Gastroesophageal sphincter (tissue), 4 donors: ENCODE results near the gene BTRC. TPM values are rescaled to one million over a fixed set of nuclear protein-coding genes. Genes with fewer than 3 reads are reported as not detected.
"Not testable (repeated sequence)": the region's sequence is repeated elsewhere in the genome, so short reads cannot be mapped to it uniquely, and the experiment has no call there.

Source experiments
- ATAC-seq: fragments of 150-250 bp; one replicate; pipeline ENCODE4 v1.9.1; 2016; ENCODE audit warnings: mild to moderate bottlenecking, moderate library complexity
- H3K27ac ChIP-seq, 4 donors: fragments of 200-600 bp; sonication (generic) in 3 of 4; 1 replicate in 3 of 4; 2 replicates in 1 of 4; pipeline ENCODE4 v1.5.1; 2016 to 2019
- H3K27me3 ChIP-seq: fragments of 200-600 bp; sonication (generic); one replicate; pipeline ENCODE4 v1.5.1; 2019
- H3K36me3 ChIP-seq, 2 donors: fragments of 200-600 bp; sonication (generic); one replicate each; pipeline ENCODE4 v1.5.1; 2019; ENCODE audit warnings: control low read depth in 1 of 2
- H3K4me1 ChIP-seq, 3 donors: fragments of 200-600 bp; sonication (generic); 1 replicate in 2 of 3; 2 replicates in 1 of 3; pipeline ENCODE4 v1.5.1; 2016 to 2019; ENCODE audit warnings: control low read depth in 2 of 3
- H3K4me3 ChIP-seq, 2 donors: fragments of 200-600 bp; sonication (generic); one replicate each; pipeline ENCODE4 v1.5.1; 2019; ENCODE audit warnings: mild to moderate bottlenecking in 1 of 2, moderate library complexity in 1 of 2
- H3K9me3 ChIP-seq, 3 donors: fragments of 200-600 bp; sonication (generic); one replicate each; pipeline ENCODE4 v1.5.1; 2017 to 2019; ENCODE audit warnings: control low read depth in 2 of 3
- EP300 ChIP-seq: sonication (generic); formaldehyde crosslinking; IDR thresholded peaks from one replicate; pipeline ENCODE4 v1.6.1; 2017; ENCODE audit warnings: antibody characterized with exemption, mild to moderate bottlenecking
- POLR2A ChIP-seq, 2 donors: fragments of 450-650 bp; IDR thresholded peaks; one replicate each; pipeline ENCODE4 v1.6.1; 2017; ENCODE audit warnings: antibody characterized with exemption in 2 of 2, mild to moderate bottlenecking in 2 of 2, moderate library complexity in 1 of 2
- POLR2AphosphoS5 ChIP-seq: sonication (generic); formaldehyde crosslinking; IDR thresholded peaks from one replicate; pipeline ENCODE4 v1.6.1; 2017; ENCODE audit warnings: antibody characterized with exemption
- WGBS, 2 donors: methylation state at CpG; one replicate each; pipeline ENCODE4 v1.1.5; 2018; ENCODE audit warnings: low coverage in 1 of 2; 5-methylcytosine and 5-hydroxymethylcytosine counted together
- total RNA-seq, 4 donors: library from RNA; depleted of rRNA; stranded (reverse); fragments of >200 nt; gene quantifications; one replicate each; pipeline ENCODE4 v1.1.0, GENCODE V29; 2016
- TF ChIP-seq, protein P1 (sequence below), 4 experiments: fragments of 200-600 bp in 2 of 4; fragments of 450-650 bp in 2 of 4; sonication (generic) in 1 of 4; IDR thresholded peaks; one replicate each; pipeline ENCODE4 v1.5.1; 2017 to 2019; ENCODE audit warnings: antibody characterized with exemption in 4 of 4, mild to moderate bottlenecking in 2 of 4, moderate library complexity in 2 of 4

Gene BTRC
- total RNA-seq, 4 donors from 2014 or later: 9.0 to 15.6 (median 14.1) TPM

DNA sequence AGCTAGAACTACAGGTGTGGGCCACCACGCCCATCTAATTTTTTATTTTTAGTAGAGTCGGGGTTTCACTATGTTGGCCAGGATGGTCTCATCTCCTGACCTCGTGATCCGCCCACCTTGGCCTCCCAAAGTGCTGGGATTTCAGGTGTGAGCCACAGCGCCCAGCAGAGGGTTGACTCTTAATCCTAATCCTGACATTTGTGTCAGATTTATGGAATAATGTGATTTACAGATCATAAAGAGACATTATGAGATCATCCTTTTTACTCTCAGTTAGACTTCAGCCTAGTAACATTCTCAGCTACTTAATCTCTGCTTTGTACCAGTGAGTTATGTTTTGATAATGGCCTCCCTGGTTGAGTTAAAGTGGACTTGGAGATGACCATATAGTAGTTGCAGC lies 2.2 kb downstream of the BTRC start:
- 86 to 88% methylated on average over 3 to 5 of the region's 5 CpGs for WGBS, 2 donors
- Histone ChIP-seq H3K9me3 (no peaks in the 10 kb centered on the region), H3K27ac (no peak overlapping the region), H3K27me3 (no peaks in the 10 kb centered on the region), H3K4me3 (no peak overlapping the region), H3K4me1 (peaks cover 0 to 37% (median 10%) of the 10 kb centered on the region in 3 donors), H3K36me3 (no peaks in the 10 kb centered on the region)
- no peak for TF ChIP-seq POLR2A (IDR thresholded peaks at IDR 0.05)
- no peak for TF ChIP-seq POLR2AphosphoS5
- TF ChIP-seq, protein P1, sequence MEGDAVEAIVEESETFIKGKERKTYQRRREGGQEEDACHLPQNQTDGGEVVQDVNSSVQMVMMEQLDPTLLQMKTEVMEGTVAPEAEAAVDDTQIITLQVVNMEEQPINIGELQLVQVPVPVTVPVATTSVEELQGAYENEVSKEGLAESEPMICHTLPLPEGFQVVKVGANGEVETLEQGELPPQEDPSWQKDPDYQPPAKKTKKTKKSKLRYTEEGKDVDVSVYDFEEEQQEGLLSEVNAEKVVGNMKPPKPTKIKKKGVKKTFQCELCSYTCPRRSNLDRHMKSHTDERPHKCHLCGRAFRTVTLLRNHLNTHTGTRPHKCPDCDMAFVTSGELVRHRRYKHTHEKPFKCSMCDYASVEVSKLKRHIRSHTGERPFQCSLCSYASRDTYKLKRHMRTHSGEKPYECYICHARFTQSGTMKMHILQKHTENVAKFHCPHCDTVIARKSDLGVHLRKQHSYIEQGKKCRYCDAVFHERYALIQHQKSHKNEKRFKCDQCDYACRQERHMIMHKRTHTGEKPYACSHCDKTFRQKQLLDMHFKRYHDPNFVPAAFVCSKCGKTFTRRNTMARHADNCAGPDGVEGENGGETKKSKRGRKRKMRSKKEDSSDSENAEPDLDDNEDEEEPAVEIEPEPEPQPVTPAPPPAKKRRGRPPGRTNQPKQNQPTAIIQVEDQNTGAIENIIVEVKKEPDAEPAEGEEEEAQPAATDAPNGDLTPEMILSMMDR (IDR thresholded peaks at IDR 0.05): no peak
- no peak for TF ChIP-seq EP300
- ATAC-seq: no peak

DNA sequence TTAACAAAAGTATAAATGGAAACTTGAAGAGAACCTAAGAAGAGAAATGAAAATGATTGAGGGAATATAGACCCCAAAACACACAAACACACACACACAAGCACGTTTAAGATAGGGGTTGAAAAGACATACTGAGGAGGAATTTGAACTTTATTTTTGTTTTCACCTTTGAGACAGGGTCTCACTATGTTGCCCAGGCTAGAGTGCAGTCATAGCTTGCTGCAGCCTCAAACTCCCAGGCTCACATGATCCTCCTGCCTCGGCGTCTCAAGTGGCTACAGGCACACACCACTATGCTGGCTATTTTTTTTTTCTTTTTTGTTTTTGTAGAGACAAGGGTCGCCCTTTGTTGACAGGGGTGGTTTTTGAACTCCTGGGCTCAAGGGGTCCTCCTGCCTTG lies 4.0 kb downstream of the BTRC start:
- no peaks in the 10 kb centered on the region for H3K27me3 ChIP-seq
- peaks cover 0 to 37% (median 10%) of the 10 kb centered on the region in 3 donors for H3K4me1 ChIP-seq
- H3K36me3 ChIP-seq: no peaks in the 10 kb centered on the region
- TF ChIP-seq POLR2A (IDR thresholded peaks at IDR 0.05) (no peak), EP300 (no peak)
- WGBS, 2 donors: 43 to 61% methylated on average over 1 to 4 of the region's 4 CpGs
- no peak overlapping the region for H3K27ac ChIP-seq
- ATAC-seq: no peak
- no peak overlapping the region for H3K4me3 ChIP-seq
- no peaks in the 10 kb centered on the region for H3K9me3 ChIP-seq

DNA sequence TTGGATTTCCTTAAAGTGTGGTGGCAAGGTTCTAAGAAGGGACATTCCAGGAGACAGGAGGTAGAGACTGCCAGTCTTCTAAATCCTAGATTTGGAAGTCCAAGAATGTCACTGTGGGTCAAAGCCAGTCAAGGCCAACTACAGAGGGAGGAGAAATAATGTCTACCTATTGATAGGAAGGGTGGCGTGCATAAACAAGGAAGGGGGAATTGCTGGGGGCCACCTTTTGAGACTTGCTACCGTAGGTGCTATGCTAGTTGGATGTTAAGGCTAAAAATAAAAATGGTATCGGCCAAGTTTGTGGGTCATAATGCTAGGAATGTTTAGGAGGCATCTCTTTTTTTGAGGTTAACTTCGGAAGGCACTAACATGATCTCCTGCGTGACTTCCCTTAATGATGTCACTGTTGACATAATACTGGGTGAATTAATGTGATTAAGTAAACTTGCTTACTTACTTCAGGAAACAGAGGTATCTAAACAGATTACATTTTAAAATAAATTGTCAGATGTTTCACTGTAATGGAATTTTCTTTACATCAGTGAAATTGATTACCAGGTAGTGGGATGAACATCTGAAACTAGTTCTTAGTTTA lies 4.8 kb downstream of the BTRC start:
- no peaks in the 10 kb centered on the region for H3K27me3 ChIP-seq
- H3K36me3 ChIP-seq: no peaks in the 10 kb centered on the region
- H3K9me3 ChIP-seq: no peaks in the 10 kb centered on the region
- ATAC-seq: no peak
- H3K4me3 ChIP-seq: no peak overlapping the region
- WGBS, 2 donors: 54 to 66% methylated on average over 5 of the region's 5 CpGs
- H3K4me1 ChIP-seq: peaks cover 0 to 32% (median 10%) of the 10 kb centered on the region in 3 donors
- H3K27ac ChIP-seq: no peak overlapping the region
- TF ChIP-seq, protein P1 (IDR thresholded peaks at IDR 0.05): no peak
- TF ChIP-seq POLR2AphosphoS5 (no peak), EP300 (no peak), POLR2A (IDR thresholded peaks at IDR 0.05) (no peak)

DNA sequence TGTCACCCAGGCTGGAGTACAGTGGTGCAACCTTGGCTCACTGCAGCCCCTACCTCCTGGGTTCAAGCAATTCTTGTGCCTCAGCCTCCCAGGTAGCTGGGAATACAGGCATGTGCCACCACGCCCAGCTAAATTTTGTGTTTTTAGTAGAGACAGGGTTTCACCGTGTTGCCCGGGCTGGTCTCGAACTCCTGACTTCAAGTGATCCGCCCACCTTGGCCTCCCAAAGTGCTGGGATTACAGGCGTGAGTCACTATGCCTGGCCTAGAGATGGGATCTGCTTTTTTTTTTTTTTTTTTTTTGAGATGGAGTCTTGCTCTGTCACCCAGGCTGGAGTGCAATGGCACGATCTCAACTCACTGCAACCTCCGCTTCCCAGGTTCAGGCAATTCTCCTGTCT lies 6.1 kb downstream of the BTRC start:
- not testable (repeated sequence) for H3K9me3 ChIP-seq, H3K36me3 ChIP-seq, H3K27me3 ChIP-seq, H3K27ac ChIP-seq, ATAC-seq, H3K4me3 ChIP-seq
- peaks cover 0 to 25% (median 6%) of the 10 kb centered on the region in 3 donors for H3K4me1 ChIP-seq
- 86 to 92% methylated on average over 1 to 6 of the region's 8 CpGs for WGBS, 2 donors

DNA sequence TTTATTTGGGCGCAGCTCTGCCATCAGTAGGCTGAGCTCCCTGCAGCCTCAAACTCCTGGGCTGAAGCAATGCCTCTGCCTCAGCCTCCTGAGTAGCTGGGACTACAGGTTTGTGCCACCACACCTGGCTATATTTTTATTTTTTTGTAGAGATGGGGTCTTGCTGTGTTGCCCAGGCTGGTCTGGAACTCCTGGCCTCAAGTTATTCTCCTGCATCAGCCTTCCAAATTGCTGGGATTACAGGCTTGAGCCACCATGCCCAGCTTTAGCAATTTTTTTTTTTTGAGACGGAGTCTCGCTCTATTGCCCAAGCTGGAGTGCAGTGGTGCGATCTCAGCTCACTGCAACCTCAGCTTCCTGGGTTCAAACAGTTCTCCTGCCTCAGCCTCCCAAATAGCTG lies 6.9 kb downstream of the BTRC start:
- H3K4me3 ChIP-seq, ATAC-seq, H3K27ac ChIP-seq, H3K36me3 ChIP-seq, H3K9me3 ChIP-seq, H3K27me3 ChIP-seq: not testable (repeated sequence)
- 97 to 100% methylated on average over 3 to 4 of the region's 4 CpGs for WGBS, 2 donors
- H3K4me1 ChIP-seq: peaks cover 0 to 18% (median 2%) of the 10 kb centered on the region in 3 donors

DNA sequence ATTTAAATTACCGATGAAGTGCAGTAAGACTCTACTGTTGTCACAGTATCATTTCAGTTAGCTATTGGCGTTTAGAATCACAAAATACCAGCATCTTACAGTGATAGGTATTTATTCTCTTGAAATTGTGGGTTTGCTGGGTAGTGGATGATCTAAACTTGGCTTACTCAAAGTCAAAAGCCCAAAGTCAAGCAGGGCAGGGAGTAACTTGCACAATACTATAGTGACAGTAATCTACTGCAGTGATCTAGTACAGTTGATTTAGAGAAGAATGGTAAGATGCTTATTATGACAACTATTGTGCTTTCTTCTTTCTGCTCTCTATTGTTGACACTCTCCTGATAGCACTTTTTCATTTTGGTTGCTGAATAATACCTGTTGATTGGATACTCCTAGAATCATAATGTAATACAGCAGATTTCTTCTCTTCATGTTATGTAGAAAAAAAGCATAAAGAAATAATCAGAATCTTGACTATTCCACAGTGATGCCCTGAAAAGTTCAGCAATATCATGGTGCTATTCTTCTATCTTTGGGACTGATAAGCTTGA lies 10.0 kb downstream of the BTRC start:
- H3K36me3 ChIP-seq: peaks cover 0 to 12% of the 10 kb centered on the region in 2 donors
- peaks cover 0 to 17% (median 0%) of the 10 kb centered on the region in 3 donors for H3K4me1 ChIP-seq
- H3K27ac ChIP-seq: no peak overlapping the region
- H3K9me3 ChIP-seq: no peaks in the 10 kb centered on the region
- H3K27me3 ChIP-seq: no peaks in the 10 kb centered on the region
- ATAC-seq: no peak
- no peak overlapping the region for H3K4me3 ChIP-seq
- no peak for TF ChIP-seq EP300
- TF ChIP-seq POLR2AphosphoS5: no peak
- no peak for TF ChIP-seq POLR2A (IDR thresholded peaks at IDR 0.05)
- TF ChIP-seq, protein P1 (IDR thresholded peaks at IDR 0.05): no peak
- 86 to 93% methylated on average over 2 of the region's 2 CpGs for WGBS, 2 donors
